ENCODE measurements around the gene LCOR. TPM values are rescaled to one million over a fixed set of nuclear protein-coding genes. Genes with fewer than 3 reads are reported as not detected.

Gene LCOR
- total and polyA plus RNA-seq, 2 of the 13 experiments (the other 11 are each of a cell fraction or from before 2014, with no cell fraction given) = 12.4 to 23.7 TPM

DNA sequence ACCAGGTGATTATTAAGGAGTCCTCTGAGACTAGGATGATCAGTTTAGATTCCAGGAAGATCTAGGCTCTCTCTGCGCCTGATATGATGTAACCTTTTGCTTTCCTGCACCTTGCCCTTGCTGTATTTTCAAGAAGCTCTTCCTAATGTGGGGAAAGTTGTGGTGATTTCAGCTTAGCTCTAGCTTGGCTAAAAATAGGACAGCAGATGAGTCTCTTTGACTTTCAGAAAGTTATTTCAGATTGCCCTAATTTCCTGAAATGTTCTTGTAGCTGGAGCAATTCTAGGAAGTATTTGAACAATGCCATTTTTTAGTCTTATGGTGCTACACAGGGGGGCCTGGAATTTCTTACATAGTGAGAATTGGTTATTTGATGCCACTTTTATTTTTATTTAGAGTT, 3.8 kb downstream of the LCOR start (continued):
- TF ChIP-seq ZNF556 (CRISPR knock-in tag; IDR thresholded peaks at IDR 0.05; ENCODE audit: borderline replicate concordance) (no peak), NFKBIZ (CRISPR knock-in tag; IDR thresholded peaks at IDR 0.05) (no peak), RBFOX2 (IDR thresholded peaks at IDR 0.05; ENCODE audit: low read depth, low read length) (peak; percentile 48)

- Histone ChIP-seq H4K20me1 (ENCODE audit: insufficient read depth, low read length) (peaks cover 30% of the 10 kb centered on the region), H3K79me2 (ENCODE audit: insufficient read depth, low read length) (peaks cover 95% of the 10 kb centered on the region), H3K9ac (ENCODE audit: insufficient read depth, low read depth, low read length) (no peak overlapping the region), H3K4me1 (ENCODE audit: insufficient read depth, low read length) (peaks cover 89% of the 10 kb centered on the region), H3K4me3 (replicated peaks in 1 of 3; ENCODE audit: insufficient read depth in 1 of 3, low read depth in 2 of 3, low read length in 3 of 3) (no peak overlapping the region), H2AFZ (ENCODE audit: low read length) (no peak overlapping the region), H3K27ac (ENCODE audit: extremely low read length, insufficient read depth, low read length) (no peak overlapping the region), H3K9me3 (ENCODE audit: low read length) (no peaks in the 10 kb centered on the region), H3K27me3 (ENCODE audit: control insufficient read depth in 1 of 2, insufficient read depth in 2 of 2, low read length in 2 of 2) (no peaks in the 10 kb centered on the region), H3K36me3 (replicated peaks in 1 of 2; ENCODE audit: control insufficient read depth in 1 of 2, insufficient read depth in 2 of 2, low read length in 2 of 2) (no peaks in the 10 kb centered on the region; a peak in 1 of 5 replicates), H3K4me2 (ENCODE audit: low read depth, low read length) (no peak overlapping the region)
- POLR2A ChIA-PET = no interaction called here
- DNase-seq (ENCODE audit: low spot score) (no peak), FAIRE-seq (no peak), ATAC-seq (no peak)
- WGBS (ENCODE audit: low lambda C conversion rate) = 95% methylated on average over 4 of the region's 4 CpGs
- no peak for TF ChIP-seq WIZ (CRISPR knock-in tag; IDR thresholded peaks at IDR 0.05)
- no peak for TF ChIP-seq ZNF224 (CRISPR knock-in tag; IDR thresholded peaks at IDR 0.05)
- no TSS peak for BruUV-seq (replicated peaks)
- in situ Hi-C loops (cut with HindIII; ENCODE audit: extremely low pct_ligation_motif_present, low pct_unique_long_range_greater_than_20kb) = no loop called here
- intact Hi-C loops (cut with micrococcal nuclease; ENCODE audit: unreplicated experiment) = no loop called here
- CTCF ChIA-PET (ENCODE audit: low intra/inter-chr PET ratio, low total read pairs) = no interaction called here
These were observed 6.4 kb downstream of the LCOR start for GRCh38 chr10:96838529-96838928.

- DNase-seq (ENCODE audit: low spot score) (peak; percentile 73), ATAC-seq (peak; percentile 36), FAIRE-seq (peak; percentile 32)
- ChIA-PET POLR2A (interaction anchor here (1.4 to 1.6 kb wide), 2 partner anchors 10 to 23 kb away, joined by 5 to 7 read pairs; no protein-coding TSS in a partner anchor), CTCF (ENCODE audit: low intra/inter-chr PET ratio, low total read pairs) (no interaction called here)
- H4K20me1 ChIP-seq (ENCODE audit: insufficient read depth, low read length) = peaks cover 23% of the 10 kb centered on the region
- H3K79me2 ChIP-seq (ENCODE audit: insufficient read depth, low read length) = peaks cover 94% of the 10 kb centered on the region
- peak overlapping the region in 1 of 3 experiments; percentile 42; a peak in 3 of 6 replicates for H3K4me3 ChIP-seq (replicated peaks in 1 of 3; ENCODE audit: insufficient read depth in 1 of 3, low read depth in 2 of 3, low read length in 3 of 3)
- H2AFZ ChIP-seq (ENCODE audit: low read length) = no peak overlapping the region
- no peaks in the 10 kb centered on the region; a peak in 3 of 5 replicates for H3K36me3 ChIP-seq (replicated peaks in 1 of 2; ENCODE audit: control insufficient read depth in 1 of 2, insufficient read depth in 2 of 2, low read length in 2 of 2)
- H3K9ac ChIP-seq (ENCODE audit: insufficient read depth, low read depth, low read length) = peak overlapping the region; percentile 59
- peak overlapping the region; percentile 58 for H3K27ac ChIP-seq (ENCODE audit: extremely low read length, insufficient read depth, low read length)
- in situ Hi-C loops (cut with HindIII; ENCODE audit: extremely low pct_ligation_motif_present, low pct_unique_long_range_greater_than_20kb) = no loop called here
- intact Hi-C loops (cut with micrococcal nuclease; ENCODE audit: unreplicated experiment) = no loop called here
- no peaks in the 10 kb centered on the region for H3K27me3 ChIP-seq (ENCODE audit: control insufficient read depth in 1 of 2, insufficient read depth in 2 of 2, low read length in 2 of 2)
- BruUV-seq (replicated peaks) = no TSS peak
- no peaks in the 10 kb centered on the region for H3K9me3 ChIP-seq (ENCODE audit: low read length)
- peaks cover 92% of the 10 kb centered on the region for H3K4me1 ChIP-seq (ENCODE audit: insufficient read depth, low read length)
- 33% methylated on average over 7 of the region's 7 CpGs for WGBS (ENCODE audit: low lambda C conversion rate)
- H3K4me2 ChIP-seq (ENCODE audit: low read depth, low read length) = peak overlapping the region; percentile 68
- TF ChIP-seq ZFAT (CRISPR knock-in tag; conservative IDR thresholded peaks at IDR 0.05) (no peak), ZNF263 (CRISPR knock-in tag; IDR thresholded peaks at IDR 0.05) (peak; percentile 43; the same call in 1 of the 2 replicates), ZNF839 (CRISPR knock-in tag; IDR thresholded peaks at IDR 0.05; ENCODE audit: borderline replicate concordance) (no peak), KLF6 (CRISPR knock-in tag; IDR thresholded peaks at IDR 0.05) (no peak), MIER3 (CRISPR knock-in tag; IDR thresholded peaks at IDR 0.05; ENCODE audit: borderline replicate concordance) (peak; percentile 35; the same call in 1 of the 2 replicates), GABPB1 (CRISPR knock-in tag; IDR thresholded peaks at IDR 0.05) (peak; percentile 32; the same call in 1 of the 2 replicates), ATF7 (IDR thresholded peaks at IDR 0.05) (peak; percentile 54; the same call in 1 of the 2 replicates), ATF7 (CRISPR knock-in tag; IDR thresholded peaks at IDR 0.05) (no peak), PITX1 (CRISPR knock-in tag; IDR thresholded peaks at IDR 0.05) (peak; percentile 56; the same call in 1 of the 2 replicates), ZNF337 (CRISPR knock-in tag; IDR thresholded peaks at IDR 0.05; ENCODE audit: borderline replicate concordance, low read depth) (no peak), RARA (CRISPR knock-in tag; IDR thresholded peaks at IDR 0.05) (peak; percentile 79)
These were observed 8.9 kb downstream of the LCOR start for GRCh38 chr10:96840841-96841518.
